Activated CD4-positive, alpha-beta T cell treated with anti-CD3 and anti-CD28 coated beads, Interleukin-2, amount 50 U/mL, for 48 hours (primary cell): ENCODE measurements around the gene PIGT.
A peak's percentile ranks its signal among the peaks of the same experiment; 100 is the strongest.

Source experiments
- DNase-seq, 2 experiments: peaks; one replicate each; pipeline ENCODE4 v3.0.0-alpha.2; 2020

Gene PIGT

GRCh38 chr20:45415822-45416637 lies at the start of gene PIGT:
TSS of gene PIGT (plus strand) at chr20:45416141. CDS start at chr20:45416157, 16 bp downstream.
- DNase-seq: peak; percentile 81 to 88

- no peak for DNase-seq
Observed at GRCh38 chr20:45366192-45366591, 49.7 kb upstream of the PIGT start.

GRCh38 chr20:45366631-45367030 lies 49.3 kb upstream of the PIGT start:
- no peak for DNase-seq

GRCh38 chr20:45367126-45367525 lies 48.8 kb upstream of the PIGT start:
- DNase-seq: no peak

- DNase-seq: peak in 1 of 2 experiments; percentile 35
Observed at GRCh38 chr20:45368221-45368980, 47.5 kb upstream of the PIGT start.

- no peak for DNase-seq
Observed at GRCh38 chr20:45370571-45371160, 45.3 kb upstream of the PIGT start.

GRCh38 chr20:45372241-45372640 lies 43.7 kb upstream of the PIGT start:
- no peak for DNase-seq

- DNase-seq: no peak
Observed at GRCh38 chr20:45372646-45373352, 43.1 kb upstream of the PIGT start.

- peak; percentile 94 to 95 for DNase-seq
Observed at GRCh38 chr20:45373353-45374100, 42.4 kb upstream of the PIGT start.

GRCh38 chr20:45374101-45374467 lies 41.9 kb upstream of the PIGT start:
- DNase-seq: no peak

- DNase-seq: no peak
Observed at GRCh38 chr20:45374966-45375365, 41.0 kb upstream of the PIGT start.

GRCh38 chr20:45377269-45377668 lies 38.7 kb upstream of the PIGT start:
- no peak for DNase-seq

GRCh38 chr20:45378191-45378590 lies 37.8 kb upstream of the PIGT start, which contains the start of gene TP53TG5:
TSS of gene TP53TG5 (minus strand) at chr20:45378325. CDS start at chr20:45378236, 89 bp downstream.
- no peak for DNase-seq

- no peak for DNase-seq
Observed at GRCh38 chr20:45387274-45387673, 28.7 kb upstream of the PIGT start.

- DNase-seq: no peak
Observed at GRCh38 chr20:45390931-45391330, 25.0 kb upstream of the PIGT start.

- DNase-seq: no peak
Observed at GRCh38 chr20:45391559-45391958, 24.4 kb upstream of the PIGT start.

GRCh38 chr20:45392733-45393132 lies 23.2 kb upstream of the PIGT start:
- DNase-seq: no peak

GRCh38 chr20:45394221-45395113 lies 21.5 kb upstream of the PIGT start:
- no peak for DNase-seq

GRCh38 chr20:45395114-45395415 lies 20.9 kb upstream of the PIGT start:
- no peak for DNase-seq

- DNase-seq: no peak
Observed at GRCh38 chr20:45399018-45399417, 16.9 kb upstream of the PIGT start.

GRCh38 chr20:45400346-45401031 lies 15.5 kb upstream of the PIGT start:
- no peak for DNase-seq
